Breast epithelium (tissue), 4 donors: ENCODE data around the gene FEM1B. TPM values are rescaled to one million over a fixed set of nuclear protein-coding genes. Genes with fewer than 3 reads are reported as not detected.

Experiments
- DNase-seq, 2 donors: peaks; one replicate each; pipeline ENCODE4 v3.0.0-alpha.2; 2019; ENCODE audit warnings: low spot score in 2 of 2
- H3K27ac ChIP-seq, 2 donors: fragments of 200-600 bp; sonication (generic) in 1 of 2; one replicate each; pipeline ENCODE4 v1.5.1; 2016 to 2019; ENCODE audit warnings: mild to moderate bottlenecking in 1 of 2
- H3K27me3 ChIP-seq, 2 donors: fragments of 200-600 bp; sonication (generic) in 1 of 2; one replicate each; pipeline versions ENCODE4 v1.5.1 to v1.6.0; 2017 to 2019; ENCODE audit warnings: control low read depth in 1 of 2, mild to moderate bottlenecking in 1 of 2
- H3K36me3 ChIP-seq: fragments of 200-600 bp; one replicate; pipeline ENCODE4 v1.5.1; 2019
- H3K4me1 ChIP-seq, 2 donors: fragments of 200-600 bp; sonication (generic); one replicate each; pipeline ENCODE4 v1.5.1; 2016 to 2019; ENCODE audit warnings: control low read depth in 1 of 2
- H3K4me3 ChIP-seq, 3 donors: fragments of 200-600 bp; sonication (generic); 1 replicate in 2 of 3; 2 replicates in 1 of 3; pipeline ENCODE4 v1.5.1; 2016 to 2019; ENCODE audit warnings: mild to moderate bottlenecking in 3 of 3, moderate library complexity in 2 of 3
- H3K9me3 ChIP-seq, 2 donors: fragments of 200-600 bp; sonication (generic) in 1 of 2; one replicate each; pipeline ENCODE4 v1.5.1; 2016 to 2019; ENCODE audit warnings: control low read depth in 1 of 2
- POLR2A ChIP-seq: fragments of 450-650 bp; IDR thresholded peaks from one replicate; pipeline ENCODE4 v1.6.1; 2016; ENCODE audit warnings: antibody characterized with exemption, mild to moderate bottlenecking, moderate library complexity
- POLR2AphosphoS5 ChIP-seq, 3 donors: sonication (generic); formaldehyde crosslinking; IDR thresholded peaks; one replicate each; pipeline ENCODE4 v1.6.1; 2017; ENCODE audit warnings: antibody characterized with exemption in 3 of 3
- intact Hi-C: fragments of 100-400 bp; cut with DNase I; formaldehyde crosslinking; loops from one replicate; pipeline ENCODE4 v1.15.1; 2023; ENCODE audit warnings: low total_unique reads
- total RNA-seq, 3 donors: library from RNA; depleted of rRNA; stranded (reverse); fragments of >200 nt; gene quantifications; one replicate each; pipeline ENCODE4 v1.1.0, GENCODE V29; 2016
- TF ChIP-seq, protein P1 (sequence below), 3 donors: fragments of 450-650 bp; IDR thresholded peaks; one replicate each; pipeline ENCODE4 v1.5.1; 2016 to 2017; ENCODE audit warnings: antibody characterized with exemption in 3 of 3, mild to moderate bottlenecking in 3 of 3, moderate library complexity in 3 of 3

FEM1B gene
- total RNA-seq, 3 donors from 2014 or later, result 48.5 to 82.7 (median 60.0) TPM

DNA sequence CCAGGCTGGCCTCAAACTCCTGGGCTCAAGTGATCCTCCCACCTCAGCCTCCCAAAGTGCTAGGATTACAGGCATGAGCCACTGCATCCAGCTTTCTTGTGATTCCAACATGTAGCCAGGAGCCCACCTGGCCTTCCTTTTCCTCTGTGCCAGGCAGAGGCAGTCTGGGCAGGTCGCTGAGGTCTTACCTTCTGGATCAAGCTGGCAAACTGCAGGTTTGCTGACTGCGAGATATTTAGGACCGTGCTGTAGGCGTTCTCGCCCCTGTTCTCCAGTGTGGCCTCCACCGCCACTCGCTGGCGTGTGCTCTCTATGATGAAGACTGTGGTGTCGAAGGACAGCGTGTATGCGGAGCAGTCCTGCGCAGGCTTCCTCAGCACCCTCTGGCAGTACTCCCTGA is 42.5 kb downstream of the FEM1B start:
- TF ChIP-seq POLR2A (no peak), POLR2AphosphoS5 (IDR thresholded peaks at IDR 0.05) (no peak)
- TF ChIP-seq, protein P1, sequence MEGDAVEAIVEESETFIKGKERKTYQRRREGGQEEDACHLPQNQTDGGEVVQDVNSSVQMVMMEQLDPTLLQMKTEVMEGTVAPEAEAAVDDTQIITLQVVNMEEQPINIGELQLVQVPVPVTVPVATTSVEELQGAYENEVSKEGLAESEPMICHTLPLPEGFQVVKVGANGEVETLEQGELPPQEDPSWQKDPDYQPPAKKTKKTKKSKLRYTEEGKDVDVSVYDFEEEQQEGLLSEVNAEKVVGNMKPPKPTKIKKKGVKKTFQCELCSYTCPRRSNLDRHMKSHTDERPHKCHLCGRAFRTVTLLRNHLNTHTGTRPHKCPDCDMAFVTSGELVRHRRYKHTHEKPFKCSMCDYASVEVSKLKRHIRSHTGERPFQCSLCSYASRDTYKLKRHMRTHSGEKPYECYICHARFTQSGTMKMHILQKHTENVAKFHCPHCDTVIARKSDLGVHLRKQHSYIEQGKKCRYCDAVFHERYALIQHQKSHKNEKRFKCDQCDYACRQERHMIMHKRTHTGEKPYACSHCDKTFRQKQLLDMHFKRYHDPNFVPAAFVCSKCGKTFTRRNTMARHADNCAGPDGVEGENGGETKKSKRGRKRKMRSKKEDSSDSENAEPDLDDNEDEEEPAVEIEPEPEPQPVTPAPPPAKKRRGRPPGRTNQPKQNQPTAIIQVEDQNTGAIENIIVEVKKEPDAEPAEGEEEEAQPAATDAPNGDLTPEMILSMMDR (IDR thresholded peaks at IDR 0.05), result no peak

DNA sequence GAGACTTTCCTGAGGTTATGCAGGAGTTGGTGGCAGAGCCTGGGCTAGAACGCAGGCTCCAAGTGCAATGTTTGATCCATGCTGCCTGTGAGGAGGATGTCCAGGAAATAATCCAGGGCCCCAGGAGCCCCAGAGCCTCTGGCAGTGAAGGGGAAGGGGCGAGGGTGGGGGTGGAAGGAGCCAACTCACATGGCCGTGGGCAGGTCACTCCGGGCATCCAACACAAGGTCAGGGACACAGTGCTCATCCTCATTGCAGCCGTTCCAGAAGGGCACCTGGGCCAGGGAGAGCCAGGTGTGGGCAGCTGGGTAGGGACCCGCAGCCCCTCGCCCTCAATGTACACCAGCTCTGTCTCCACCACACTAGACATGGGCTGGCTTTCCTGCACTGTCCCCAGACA is 43.7 kb downstream of the FEM1B start:
- H3K9me3 ChIP-seq, result no peaks in the 10 kb centered on the region
- H3K36me3 ChIP-seq, result no peaks in the 10 kb centered on the region
- H3K27ac ChIP-seq, result no peak overlapping the region
- intact Hi-C loops, result loop anchor here (5.0 kb wide), 1 partner anchor 61 kb away; no protein-coding TSS in a partner anchor
- DNase-seq, result no peak
- TF ChIP-seq POLR2AphosphoS5 (IDR thresholded peaks at IDR 0.05), result no peak
- TF ChIP-seq, protein P1 (IDR thresholded peaks at IDR 0.05), result no peak
- no peak overlapping the region for H3K4me3 ChIP-seq
- H3K27me3 ChIP-seq, result no peaks in the 10 kb centered on the region
- H3K4me1 ChIP-seq, result no peaks in the 10 kb centered on the region

More for the DNA sequence above, 42.5 kb downstream of the FEM1B start:
- Histone ChIP-seq H3K36me3 (no peaks in the 10 kb centered on the region), H3K4me1 (no peaks in the 10 kb centered on the region), H3K27ac (no peak overlapping the region), H3K9me3 (no peaks in the 10 kb centered on the region), H3K27me3 (no peaks in the 10 kb centered on the region), H3K4me3 (no peak overlapping the region)
- intact Hi-C loops, result loop anchor here (5.0 kb wide), 1 partner anchor 62 kb away; no protein-coding TSS in a partner anchor
- no peak for DNase-seq

DNA sequence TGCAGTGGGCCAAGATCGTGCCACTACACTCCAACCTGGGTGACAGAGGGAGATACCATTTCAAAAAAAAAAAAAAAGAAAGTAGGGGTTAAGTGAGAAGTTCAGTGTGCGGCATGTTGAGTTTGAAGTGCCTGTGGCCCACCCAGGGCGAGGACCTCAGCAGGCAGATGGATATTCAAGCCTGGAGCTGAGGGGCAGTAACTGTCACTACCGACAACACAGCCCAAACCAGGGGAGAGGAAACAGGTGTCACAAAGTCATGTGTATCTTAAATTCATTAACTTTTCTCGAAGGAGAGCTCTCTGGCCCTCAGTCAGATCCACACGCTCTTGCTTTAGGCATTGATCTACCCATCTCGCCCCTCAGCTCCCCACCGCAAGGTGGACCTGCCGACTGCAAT is 45.3 kb downstream of the FEM1B start:
- intact Hi-C loops, result loop anchor here (5.0 kb wide), 1 partner anchor 60 kb away; no protein-coding TSS in a partner anchor
- Histone ChIP-seq H3K4me1 (no peaks in the 10 kb centered on the region), H3K36me3 (no peaks in the 10 kb centered on the region), H3K9me3 (no peaks in the 10 kb centered on the region), H3K4me3 (no peak overlapping the region), H3K27me3 (no peaks in the 10 kb centered on the region), H3K27ac (no peak overlapping the region)
- TF ChIP-seq POLR2AphosphoS5 (IDR thresholded peaks at IDR 0.05) (no peak), POLR2A (no peak)
- TF ChIP-seq, protein P1 (IDR thresholded peaks at IDR 0.05), result no peak
- DNase-seq, result no peak

DNA sequence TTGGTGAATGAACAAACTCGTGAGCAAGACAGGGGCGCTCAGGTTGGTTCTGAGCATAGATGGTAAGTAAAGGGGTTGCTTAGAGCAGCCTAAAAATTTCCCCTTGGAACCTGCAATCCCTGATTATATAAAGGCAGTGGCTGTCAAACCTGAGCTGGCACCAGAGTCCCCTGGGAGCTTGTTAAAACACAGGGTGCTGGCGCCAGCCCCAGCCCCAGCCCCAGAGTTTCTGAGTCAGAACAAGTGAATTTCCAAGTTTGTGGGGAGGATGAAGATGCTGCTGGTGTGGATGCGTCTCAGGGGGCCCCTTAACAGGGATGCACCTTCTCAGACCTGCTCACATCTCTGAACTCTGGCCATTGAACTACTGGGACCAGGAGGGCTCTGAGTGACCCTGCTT is 48.2 kb downstream of the FEM1B start:
- Histone ChIP-seq H3K27me3 (no peaks in the 10 kb centered on the region), H3K4me1 (no peaks in the 10 kb centered on the region), H3K27ac (no peak overlapping the region), H3K9me3 (no peaks in the 10 kb centered on the region), H3K36me3 (no peaks in the 10 kb centered on the region), H3K4me3 (no peak overlapping the region)
- intact Hi-C loops, result no loop called here
- TF ChIP-seq, protein P1 (IDR thresholded peaks at IDR 0.05), result no peak
- TF ChIP-seq POLR2AphosphoS5 (IDR thresholded peaks at IDR 0.05) (no peak), POLR2A (no peak)
- DNase-seq, result no peak

DNA sequence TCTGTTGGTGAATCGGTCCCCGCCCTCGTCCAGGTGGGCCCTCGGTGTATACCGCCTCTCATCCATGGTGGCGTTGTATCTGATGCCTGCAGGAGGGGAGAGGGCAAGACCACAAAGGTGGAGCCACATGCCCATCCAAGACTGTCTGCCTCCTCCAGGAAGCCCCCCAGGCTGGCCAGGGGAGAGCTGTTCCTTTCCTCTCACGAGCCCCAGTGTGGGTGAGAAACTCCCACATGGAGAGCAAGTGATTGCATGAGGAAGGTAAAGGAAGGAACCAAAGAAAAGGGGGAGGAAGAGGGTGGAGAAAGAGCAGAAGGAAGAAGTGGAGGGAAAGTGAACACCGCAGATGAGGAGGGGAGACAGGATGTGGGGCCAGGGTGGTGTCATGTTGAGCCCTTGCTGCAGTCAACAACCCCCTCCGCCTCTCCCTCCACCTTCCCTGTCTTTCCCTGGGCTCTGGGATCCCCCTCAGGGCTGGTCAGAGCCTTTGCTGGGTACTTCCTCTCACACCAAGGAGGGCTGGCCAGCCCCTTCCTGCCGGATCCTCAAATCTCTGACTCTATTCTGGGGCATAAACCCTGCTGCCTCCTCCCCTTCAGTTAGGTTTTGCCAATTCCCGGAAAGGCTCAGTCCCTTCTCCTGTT is 49.3 kb downstream of the FEM1B start:
- H3K27ac ChIP-seq, result no peak overlapping the region
- H3K4me1 ChIP-seq, result no peaks in the 10 kb centered on the region
- H3K9me3 ChIP-seq, result no peaks in the 10 kb centered on the region
- intact Hi-C loops, result no loop called here
- no peak for DNase-seq
- TF ChIP-seq, protein P1 (IDR thresholded peaks at IDR 0.05), result no peak
- no peak for TF ChIP-seq POLR2A
- no peak for TF ChIP-seq POLR2AphosphoS5 (IDR thresholded peaks at IDR 0.05)
- no peaks in the 10 kb centered on the region for H3K27me3 ChIP-seq
- no peaks in the 10 kb centered on the region for H3K36me3 ChIP-seq
- no peak overlapping the region for H3K4me3 ChIP-seq
